SK-N-SH treated with all-trans-retinoic acid at 6 μM for 48 hours (cell line): Measurements from ENCODE around the gene DCUN1D5.

Experiments used
- ATAC-seq: fragments of 200-7000 bp; cut with Tn5 transposase; 3 replicates; pipeline ENCODE4 v1.9.1; 2020; ENCODE audit warnings: mild to moderate bottlenecking, moderate library complexity
- ARNTL ChIP-seq: fragments of 450-650 bp; formaldehyde crosslinking; IDR thresholded peaks from 2 replicates; pipeline ENCODE4 v1.5.0; 2020; ENCODE audit warnings: low read depth, mild to moderate bottlenecking, moderate library complexity, borderline replicate concordance
- BACH2 ChIP-seq: fragments of 250-450 bp; sonication (Bioruptor Pico); IDR thresholded peaks from 2 replicates; pipeline ENCODE4 v1.9.0; 2021; ENCODE audit warnings: mild to moderate bottlenecking, borderline replicate concordance
- CREB5 ChIP-seq: fragments of 250-450 bp; sonication (Bioruptor Pico); IDR thresholded peaks from 2 replicates; pipeline ENCODE4 v1.5.1; 2020; ENCODE audit warnings: low read depth, mild to moderate bottlenecking, moderate library complexity
- CSDC2 ChIP-seq: fragments of 250-450 bp; sonication (Bioruptor Pico); IDR thresholded peaks from 2 replicates; pipeline ENCODE4 v1.5.0; 2020; ENCODE audit warnings: mild to moderate bottlenecking, moderate library complexity
- CSRNP3 ChIP-seq: fragments of 250-450 bp; sonication (Bioruptor Pico); IDR thresholded peaks from 2 replicates; pipeline ENCODE4 v1.5.1; 2021; ENCODE audit warnings: mild to moderate bottlenecking, moderate library complexity
- GLIS3 ChIP-seq: fragments of 250-450 bp; sonication (Bioruptor Pico); IDR thresholded peaks from 2 replicates; pipeline ENCODE4 v1.5.0; 2020; ENCODE audit warnings: mild to moderate bottlenecking, moderate library complexity
- ISL1 ChIP-seq: fragments of 250-450 bp; sonication (Bioruptor Pico); IDR thresholded peaks from 2 replicates; pipeline ENCODE4 v2.1.2; 2022; ENCODE audit warnings: mild to moderate bottlenecking, moderate library complexity
- OSR1 ChIP-seq: fragments of 250-450 bp; sonication (Bioruptor Pico); IDR thresholded peaks from 2 replicates; pipeline ENCODE4 v1.8.0; 2022; ENCODE audit warnings: moderate library complexity, mild to moderate bottlenecking, inconsistent platforms
- PATZ1 ChIP-seq: fragments of 250-450 bp; sonication (Bioruptor Pico); IDR thresholded peaks from 2 replicates; pipeline ENCODE4 v1.8.0; 2020; ENCODE audit warnings: mild to moderate bottlenecking, moderate library complexity, borderline replicate concordance
- POU6F1 ChIP-seq: fragments of 250-450 bp; sonication (Bioruptor Pico); IDR thresholded peaks from 2 replicates; pipeline ENCODE4 v1.8.0; 2021; ENCODE audit warnings: low read depth, mild to moderate bottlenecking, moderate library complexity, borderline replicate concordance
- PPARA ChIP-seq: fragments of 250-450 bp; sonication (Bioruptor Pico); IDR thresholded peaks from 2 replicates; pipeline ENCODE4 v1.5.0; 2020; ENCODE audit warnings: mild to moderate bottlenecking, borderline replicate concordance
- RARB ChIP-seq: fragments of 250-450 bp; sonication (Bioruptor Pico); IDR thresholded peaks from 2 replicates; pipeline ENCODE4 v1.8.0; 2021; ENCODE audit warnings: mild to moderate bottlenecking, moderate library complexity
- SNAI2 ChIP-seq: fragments of 250-450 bp; sonication (Bioruptor Pico); IDR thresholded peaks from 2 replicates; pipeline ENCODE4 v1.5.0; 2020; ENCODE audit warnings: mild to moderate bottlenecking, moderate library complexity
- TCF4 ChIP-seq: fragments of 250-450 bp; sonication (Bioruptor Pico); IDR thresholded peaks from 2 replicates; pipeline ENCODE4 v1.8.0; 2021; ENCODE audit warnings: mild to moderate bottlenecking, moderate library complexity, borderline replicate concordance
- TOX ChIP-seq: fragments of 250-450 bp; sonication (Bioruptor Pico); IDR thresholded peaks from 2 replicates; pipeline ENCODE4 v1.8.0; 2021; ENCODE audit warnings: mild to moderate bottlenecking, moderate library complexity, borderline replicate concordance
- TSHZ2 ChIP-seq: fragments of 250-450 bp; sonication (Bioruptor Pico); IDR thresholded peaks from 2 replicates; pipeline ENCODE4 v1.5.0; 2020; ENCODE audit warnings: mild to moderate bottlenecking, moderate library complexity
- ZC3H10 ChIP-seq: fragments of 250-450 bp; sonication (Bioruptor Pico); IDR thresholded peaks from 2 replicates; pipeline ENCODE4 v1.5.1; 2021; ENCODE audit warnings: mild to moderate bottlenecking, moderate library complexity
- ZFP3 ChIP-seq: fragments of 250-450 bp; sonication (Bioruptor Pico); IDR thresholded peaks from 2 replicates; pipeline ENCODE4 v1.5.0; 2020; ENCODE audit warnings: mild to moderate bottlenecking, moderate library complexity
- ZNF565 ChIP-seq: fragments of 450-650 bp; formaldehyde crosslinking; conservative IDR thresholded peaks from 2 replicates; pipeline ENCODE4 v1.5.0; 2020; ENCODE audit warnings: low read depth, mild to moderate bottlenecking, moderate library complexity
- ZNF70 ChIP-seq: fragments of 450-650 bp; formaldehyde crosslinking; IDR thresholded peaks from 2 replicates; pipeline ENCODE4 v1.5.0; 2020; ENCODE audit warnings: mild to moderate bottlenecking, moderate library complexity
- ZNF8 ChIP-seq: fragments of 450-650 bp; formaldehyde crosslinking; IDR thresholded peaks from 2 replicates; pipeline ENCODE4 v1.5.0; 2020; ENCODE audit warnings: mild to moderate bottlenecking, moderate library complexity

The DCUN1D5 gene

GRCh38 chr11:103097279-103097678 is 5.3 kb upstream of the DCUN1D5 start:
- ATAC-seq = no peak

GRCh38 chr11:103091064-103091800 is 728 bp downstream of the DCUN1D5 start:
- peak; percentile 70 for ATAC-seq
- TF ChIP-seq BACH2 (no peak), ZFP3 (CRISPR knock-in tag) (no peak), GLIS3 (CRISPR knock-in tag) (no peak)

More at GRCh38 chr11:103097279-103097678, 5.3 kb upstream of the DCUN1D5 start:
- TF ChIP-seq PATZ1 (CRISPR knock-in tag) (no peak), ZFP3 (CRISPR knock-in tag) (no peak), ISL1 (CRISPR knock-in tag) (no peak), ARNTL (CRISPR knock-in tag) (no peak), BACH2 (no peak), CREB5 (no peak), RARB (CRISPR knock-in tag) (no peak), CSDC2 (no peak), SNAI2 (no peak), ZNF8 (CRISPR knock-in tag) (no peak), OSR1 (CRISPR knock-in tag) (no peak), CSRNP3 (CRISPR knock-in tag) (no peak), ZNF565 (CRISPR knock-in tag) (no peak)

- TF ChIP-seq ISL1 (CRISPR knock-in tag) = no peak
- TF ChIP-seq PPARA (CRISPR knock-in tag) = no peak
- TF ChIP-seq TOX (CRISPR knock-in tag) = no peak
- no peak for TF ChIP-seq SNAI2
- TF ChIP-seq ZNF8 (CRISPR knock-in tag) = no peak
- TF ChIP-seq ZFP3 (CRISPR knock-in tag) = no peak
- no peak for TF ChIP-seq CREB5
- TF ChIP-seq RARB (CRISPR knock-in tag) = no peak
- no peak for TF ChIP-seq ZC3H10
- no peak for TF ChIP-seq POU6F1 (CRISPR knock-in tag)
- no peak for TF ChIP-seq ARNTL (CRISPR knock-in tag)
- TF ChIP-seq ZNF565 (CRISPR knock-in tag) = no peak
- TF ChIP-seq TCF4 (CRISPR knock-in tag) = no peak
- TF ChIP-seq PATZ1 (CRISPR knock-in tag) = no peak
- TF ChIP-seq CSRNP3 (CRISPR knock-in tag) = no peak
- no peak for TF ChIP-seq GLIS3 (CRISPR knock-in tag)
- TF ChIP-seq BACH2 = no peak
- TF ChIP-seq TSHZ2 (CRISPR knock-in tag) = no peak
- no peak for TF ChIP-seq ZNF70 (CRISPR knock-in tag)
- TF ChIP-seq, all 23 proteins: peak for 0
- no peak for ATAC-seq
These were observed 5.5 kb downstream of the DCUN1D5 start for GRCh38 chr11:103086461-103086860.
